ENCODE measurements around the gene CIITA.
"Not testable (repeated sequence)": the region's sequence is repeated elsewhere in the genome, so short reads cannot be mapped to it uniquely, and the experiment has no call there.

Gene CIITA

DNA sequence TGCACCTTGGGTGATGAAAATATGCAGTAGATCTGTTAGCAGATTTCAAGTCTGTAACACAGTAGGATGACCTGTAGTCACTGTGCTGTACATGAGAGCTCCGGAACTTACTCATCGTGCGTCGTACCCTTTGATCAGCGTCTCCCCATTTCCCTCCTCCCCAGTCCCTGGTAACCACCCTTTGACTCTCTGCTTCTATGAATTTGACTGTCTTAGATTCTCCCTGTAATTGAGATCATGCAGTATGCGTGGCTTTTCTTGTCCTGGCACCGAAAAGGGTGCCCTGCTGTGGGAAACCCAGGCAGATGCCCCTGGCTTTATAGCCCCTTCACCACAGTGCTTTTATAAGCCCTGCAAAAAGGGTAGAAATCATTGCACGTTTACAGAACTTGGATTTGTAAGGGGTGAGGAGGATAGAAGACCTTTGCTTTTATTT, 87.9 kb downstream of the CIITA start:
- no peak for DNase-seq

DNA sequence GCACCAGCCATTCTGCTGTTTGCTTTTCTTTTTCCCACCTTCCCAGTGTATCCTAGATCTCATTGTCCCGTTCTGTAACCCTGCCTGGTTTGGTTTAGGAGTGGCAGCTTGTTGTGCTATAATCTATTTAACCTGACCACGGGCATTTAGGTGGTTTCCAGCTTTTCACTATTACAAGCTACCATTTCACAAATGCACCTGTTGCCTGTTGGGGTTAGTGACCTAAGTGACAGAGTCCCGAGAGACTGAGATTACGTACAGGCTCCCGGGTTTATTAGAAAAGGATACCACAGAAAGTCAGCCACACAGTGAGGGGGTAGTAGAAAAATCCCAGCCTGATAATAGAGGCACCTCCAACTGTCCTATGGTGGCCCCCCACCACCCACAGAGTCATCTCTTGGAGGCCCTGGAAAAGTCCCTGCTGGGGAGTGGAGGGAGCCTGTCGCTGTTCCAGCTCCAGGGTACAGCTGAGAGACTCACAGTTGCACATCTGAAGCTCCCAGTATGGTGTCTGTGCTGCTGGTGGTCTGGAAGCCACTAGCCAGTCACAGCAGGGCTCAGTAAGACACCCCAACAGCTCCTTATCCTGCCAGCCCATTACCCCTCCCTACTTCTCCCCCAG, 88.5 kb downstream of the CIITA start:
- no peak for DNase-seq

DNA sequence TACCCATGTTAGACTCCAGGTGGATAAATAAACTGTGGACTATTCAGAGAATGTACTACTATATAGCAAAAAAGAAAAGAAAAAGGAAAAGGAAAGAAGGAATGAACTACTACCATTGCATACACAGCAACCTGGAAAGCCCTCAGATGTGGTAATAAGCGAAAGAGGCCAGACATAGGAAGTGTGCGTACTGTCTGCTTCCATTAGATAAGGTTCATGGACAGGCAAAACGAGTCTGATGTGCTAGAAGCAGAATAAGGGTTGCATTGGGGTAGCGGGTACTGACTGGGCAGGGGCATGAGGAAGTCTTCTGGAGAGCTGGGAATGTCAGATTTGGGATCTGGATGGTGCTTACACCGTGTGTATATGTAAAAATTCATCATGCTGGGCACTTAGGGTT, 89.1 kb downstream of the CIITA start:
- no peak for DNase-seq

DNA sequence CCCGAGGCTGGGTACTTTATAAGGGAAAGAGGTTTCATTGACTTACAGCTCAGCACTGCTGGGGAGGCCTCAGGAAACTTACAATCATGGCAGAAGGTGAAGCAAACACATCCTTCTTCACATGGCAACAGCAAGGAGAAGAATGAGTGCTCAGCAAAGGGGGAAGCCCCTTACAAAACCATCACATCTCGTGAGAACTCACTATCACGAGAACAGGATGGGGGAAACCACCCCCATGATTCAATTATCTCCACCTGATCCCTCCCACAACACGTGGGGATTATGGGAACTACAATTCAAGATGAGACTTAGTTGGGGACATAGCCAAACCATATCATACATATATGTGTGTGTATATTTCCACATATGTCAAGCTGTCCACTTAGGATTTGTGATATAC, 89.6 kb downstream of the CIITA start:
- not testable (repeated sequence) for DNase-seq

DNA sequence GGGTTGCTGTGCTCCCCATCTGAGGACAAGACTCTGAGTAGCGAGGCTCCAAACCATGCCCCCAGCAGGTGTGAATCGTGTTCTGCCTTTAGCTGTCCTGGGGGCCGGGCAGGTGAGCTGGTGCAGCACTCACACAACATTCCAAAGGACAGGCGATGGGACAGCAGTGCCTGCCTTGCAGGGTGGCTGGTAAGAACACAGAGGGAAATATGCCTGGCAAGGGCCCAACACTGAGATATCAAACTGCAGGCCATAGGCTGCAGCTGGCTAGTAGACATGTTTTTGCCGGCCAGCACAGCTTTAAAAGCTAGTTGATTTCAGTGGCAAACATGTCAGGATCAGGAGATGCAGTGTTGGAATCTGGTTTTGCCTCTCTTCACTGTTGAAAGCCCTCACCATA, 91.0 kb downstream of the CIITA start:
- no peak for DNase-seq

DNA sequence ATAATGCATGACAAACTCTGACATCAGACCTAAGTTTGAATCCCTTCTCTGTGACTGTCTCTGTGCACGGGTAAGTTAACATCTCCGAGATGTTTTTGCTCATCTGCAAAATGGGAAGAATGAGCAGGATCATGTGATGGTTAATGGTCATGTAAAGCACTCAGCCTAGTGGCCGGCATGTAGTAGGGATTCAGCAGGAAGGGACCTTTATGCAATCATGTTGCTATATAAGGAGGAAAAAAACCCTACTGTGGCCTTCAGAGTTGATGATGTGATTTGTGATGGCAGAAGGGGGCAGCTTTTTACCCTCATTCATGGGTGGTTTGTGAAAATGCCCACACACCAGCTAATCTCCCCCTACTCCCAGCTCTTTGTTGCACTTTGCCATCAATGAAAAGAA, 91.5 kb downstream of the CIITA start:
- DNase-seq: no peak

DNA sequence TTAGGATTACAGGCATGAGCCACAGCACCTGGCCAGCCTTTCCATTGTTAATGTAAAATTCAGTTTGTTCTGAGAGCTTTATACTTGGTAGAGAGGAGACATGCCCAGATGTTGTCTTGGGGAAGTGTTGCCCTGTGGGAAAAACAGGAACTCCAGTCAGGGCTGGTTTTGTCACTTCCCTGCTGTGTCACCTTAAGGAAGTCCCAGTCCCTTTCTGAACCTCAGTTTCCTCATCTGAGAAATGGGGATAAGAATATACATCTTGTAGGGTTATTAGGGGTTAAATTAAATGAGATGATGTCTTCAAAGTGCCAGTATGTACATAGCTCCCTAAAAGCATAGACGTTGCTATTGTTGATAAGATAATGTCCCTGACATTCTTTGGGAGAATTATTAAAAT, 92.6 kb downstream of the CIITA start:
- DNase-seq: no peak

DNA sequence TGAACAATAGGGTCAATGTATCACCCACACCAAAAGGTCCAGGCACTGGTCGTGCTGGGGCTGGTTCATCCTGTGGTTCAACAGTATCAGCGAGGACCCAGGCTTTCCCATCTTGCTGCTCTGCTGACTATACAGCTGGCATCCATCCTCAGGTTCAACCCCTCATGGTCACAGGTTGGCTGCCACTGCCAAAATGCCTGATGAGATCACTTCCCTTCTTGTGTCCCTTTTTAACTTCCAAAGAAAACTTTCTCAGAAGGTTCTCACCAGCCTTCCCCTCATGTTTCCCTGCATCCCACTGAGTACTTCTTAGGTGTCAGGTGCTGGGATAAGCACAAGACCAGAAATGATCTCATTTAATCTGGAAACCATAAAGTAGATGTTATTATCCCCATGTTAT, 93.1 kb downstream of the CIITA start:
- no peak for DNase-seq

DNA sequence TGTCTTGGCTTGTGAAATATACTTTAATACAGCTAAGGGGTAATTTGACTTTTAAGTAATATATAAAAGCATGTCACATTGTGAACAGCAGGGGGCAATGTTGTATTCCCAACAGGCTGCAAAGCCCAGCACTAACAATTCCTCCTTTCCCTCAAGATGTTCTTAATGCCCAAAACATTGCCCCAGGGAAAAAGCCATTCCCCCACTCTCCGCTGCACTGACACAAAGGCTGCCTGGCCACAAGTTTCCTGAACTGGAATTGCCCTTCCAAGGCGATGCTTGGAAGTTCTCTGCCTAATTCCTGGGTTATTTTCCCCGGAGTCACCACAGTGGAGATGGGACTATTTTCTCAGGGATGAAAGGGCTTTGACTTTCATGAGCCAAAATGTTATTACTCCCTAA, 94.6 kb downstream of the CIITA start:
- DNase-seq: peak; percentile 20

DNA sequence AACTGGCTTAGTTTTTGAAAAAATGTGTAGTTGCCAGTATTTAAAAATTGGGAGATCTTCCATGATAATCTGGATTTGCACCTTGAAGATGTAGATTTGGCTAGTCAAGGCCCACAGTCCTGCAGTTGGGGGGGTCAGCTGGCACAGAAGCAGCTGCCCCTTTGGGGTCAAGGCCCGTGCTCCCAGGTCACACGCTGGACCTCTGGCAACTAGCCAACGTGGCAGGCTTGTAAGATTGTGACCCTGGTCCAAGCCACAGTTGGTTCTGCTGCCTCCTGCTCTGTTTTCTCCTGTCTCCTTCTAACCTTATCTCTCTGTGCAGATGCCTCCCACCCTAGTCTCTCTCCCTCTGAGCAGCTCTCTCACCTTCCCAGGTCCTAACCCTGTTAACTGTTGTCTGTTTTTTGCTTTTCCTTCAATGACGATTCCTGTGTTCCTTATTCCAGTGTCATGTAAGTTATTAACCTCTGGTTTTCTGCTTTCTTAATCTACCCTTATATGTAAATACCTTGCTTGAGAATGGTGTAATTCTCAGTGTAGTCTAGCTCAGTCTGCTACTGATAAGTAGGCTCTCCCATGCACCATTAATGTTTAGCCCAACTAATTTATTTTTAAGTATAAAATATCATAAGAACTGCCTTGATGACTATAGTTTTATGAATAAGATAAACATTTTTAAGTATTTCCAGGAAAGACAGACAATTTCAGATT, 95.3 kb downstream of the CIITA start:
- no peak for DNase-seq

DNA sequence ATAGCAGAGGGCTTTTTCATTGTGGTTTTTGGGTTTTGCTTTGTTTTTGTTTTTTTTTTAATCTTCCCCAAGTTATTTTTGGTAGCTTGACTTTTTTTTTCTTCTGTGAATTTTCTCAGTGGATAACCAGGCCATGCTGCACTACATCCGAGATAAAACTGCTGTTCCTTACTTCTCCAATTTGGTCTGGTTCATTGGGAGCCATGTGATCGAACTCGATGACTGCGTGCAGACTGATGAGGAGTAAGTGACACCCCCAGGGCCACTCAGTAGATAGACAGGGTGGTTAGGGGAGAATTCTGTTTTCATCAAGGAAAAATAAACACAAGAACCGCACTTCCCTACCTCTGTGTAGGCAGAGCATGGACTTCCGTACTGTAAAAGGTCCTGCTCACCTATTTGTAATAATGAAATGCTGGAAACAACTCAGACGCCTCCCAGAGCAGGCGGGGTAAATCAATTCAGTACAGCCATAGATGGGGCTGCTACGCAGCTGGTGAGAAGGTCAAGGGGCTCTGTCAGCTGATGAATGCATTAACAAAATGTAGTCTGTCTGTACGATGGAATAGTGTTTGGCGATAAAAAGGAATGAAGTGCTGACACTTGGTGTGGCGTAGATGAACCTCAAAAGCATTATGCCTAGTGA, 95.9 kb downstream of the CIITA start:
- DNase-seq: no peak

DNA sequence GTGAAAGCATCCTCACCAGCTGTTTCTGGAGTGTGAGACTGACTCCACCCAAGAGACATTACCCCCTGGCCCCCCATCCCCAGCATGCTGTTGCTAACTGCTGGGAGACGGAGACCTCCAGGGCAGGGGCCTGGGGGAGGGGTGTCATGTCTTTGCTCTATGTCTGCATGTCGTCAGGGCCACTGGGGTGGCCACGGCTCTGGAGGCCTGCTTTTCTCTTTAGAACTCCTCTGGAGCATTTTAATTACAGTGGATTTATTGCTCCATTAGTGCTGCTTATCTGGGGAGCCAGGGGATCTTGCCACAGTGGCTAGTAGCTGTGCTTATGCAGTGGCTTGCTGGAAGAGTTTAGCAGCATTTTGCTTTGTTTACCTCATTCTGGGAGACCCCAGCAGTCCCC, 99.6 kb downstream of the CIITA start:
- no peak for DNase-seq

DNA sequence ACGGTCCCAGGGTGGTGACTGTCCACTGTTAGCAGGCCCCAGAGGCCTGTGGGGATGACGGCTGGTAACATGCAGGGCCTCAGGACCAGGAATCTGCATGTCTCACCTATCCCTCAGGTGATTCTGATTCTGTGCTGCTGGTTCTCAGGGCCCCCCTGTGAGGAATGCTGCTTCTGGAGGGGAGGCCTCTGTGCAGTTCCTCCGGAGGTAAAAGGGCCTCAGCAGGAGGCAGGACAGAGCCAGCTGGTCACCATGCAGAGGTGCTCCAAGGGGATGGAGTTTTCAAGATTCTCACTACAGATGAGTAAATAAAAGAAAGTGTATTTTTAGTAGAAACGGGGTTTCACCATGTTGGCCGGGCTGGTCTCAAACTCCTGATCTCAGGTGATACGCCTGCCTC, 101.1 kb downstream of the CIITA start:
- no peak for DNase-seq

DNA sequence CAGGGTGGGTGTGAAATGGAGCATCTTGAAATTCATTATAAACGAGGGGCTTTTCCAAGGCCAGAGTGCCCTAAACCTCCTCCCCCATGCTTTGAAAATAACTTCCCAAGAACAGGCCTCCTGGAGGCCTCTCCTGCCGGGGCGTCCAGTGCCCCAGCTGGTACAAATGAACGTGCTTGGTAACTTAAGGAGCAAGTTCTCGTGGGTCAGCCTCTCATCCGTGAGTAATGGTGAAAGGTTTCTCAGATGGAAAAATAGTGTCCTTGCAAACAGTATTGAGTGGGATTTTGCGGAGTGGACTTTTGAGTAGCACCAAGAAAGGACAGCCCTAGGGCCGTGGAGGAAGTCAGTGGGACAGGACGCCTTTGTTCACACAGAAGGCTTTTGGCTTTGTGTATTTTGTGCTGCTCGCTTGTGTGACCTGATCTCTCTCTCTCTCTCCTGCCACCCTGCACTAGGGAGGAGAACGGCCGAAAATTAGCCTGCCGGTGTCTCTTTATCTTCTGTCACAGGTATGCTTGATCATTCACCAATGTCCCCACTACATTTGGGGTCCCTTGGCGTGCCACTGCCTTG, 102.0 kb downstream of the CIITA start:
- DNase-seq: no peak

DNA sequence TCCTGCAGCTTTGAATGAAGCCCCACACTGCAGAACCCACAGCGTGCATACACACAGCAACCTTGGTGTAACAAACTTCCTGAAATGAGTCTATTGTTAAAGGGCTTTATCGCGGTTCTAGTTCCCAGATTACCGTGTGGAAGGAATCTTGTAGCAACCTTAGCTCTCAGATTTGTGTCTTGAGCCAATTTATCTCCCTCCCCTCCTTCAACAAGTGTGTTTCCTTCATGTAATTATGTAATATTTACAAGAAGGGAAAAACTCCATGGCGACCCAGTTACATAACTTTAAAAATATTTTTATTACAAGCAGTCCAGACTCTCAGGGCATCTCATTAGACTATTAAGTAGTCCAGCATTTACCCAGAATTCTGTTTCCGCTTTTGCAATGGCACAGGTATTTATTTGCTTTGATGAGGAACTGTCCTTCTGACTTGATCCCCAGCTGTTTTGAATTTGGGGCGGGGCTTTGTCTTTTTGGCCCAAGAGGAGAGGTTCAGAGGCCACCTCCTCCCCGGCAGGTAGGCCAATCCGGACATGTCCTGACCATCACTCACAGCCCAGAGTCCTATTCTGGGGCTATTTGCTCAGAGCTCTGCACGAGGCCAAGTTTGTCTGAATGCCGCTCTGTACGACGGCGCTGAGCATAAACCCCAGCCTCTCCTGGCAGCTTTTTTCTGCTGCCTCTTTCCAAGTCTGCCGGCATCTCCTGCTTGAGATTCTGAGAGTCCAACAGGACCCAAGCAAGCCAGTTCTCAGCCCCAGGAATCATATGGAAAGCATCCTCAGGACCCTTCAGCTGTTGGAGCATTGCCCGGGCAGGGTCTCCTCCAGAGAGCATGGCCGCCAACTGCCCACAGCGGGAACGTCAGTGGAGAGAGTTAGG, 103.0 kb downstream of the CIITA start:
- DNase-seq: no peak

DNA sequence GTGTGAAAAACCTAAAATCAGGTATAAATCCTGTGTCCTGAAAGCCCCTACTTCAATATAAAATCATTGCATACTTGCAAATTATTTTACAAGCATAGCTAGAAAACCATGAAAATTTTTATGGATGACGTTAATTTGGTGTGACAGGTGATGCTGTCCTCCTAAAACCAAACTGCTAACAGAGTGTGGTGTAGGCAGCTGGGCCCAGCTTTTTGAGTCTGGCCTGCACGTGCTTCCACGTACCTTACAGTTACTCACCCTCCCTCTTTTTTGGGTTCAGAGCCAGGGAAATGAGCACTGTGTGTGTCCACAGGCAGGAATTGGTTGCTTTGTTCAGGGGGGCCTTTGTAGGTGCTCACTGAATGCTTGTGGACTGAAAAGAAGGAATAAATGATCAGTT, 103.8 kb downstream of the CIITA start:
- DNase-seq: no peak

DNA sequence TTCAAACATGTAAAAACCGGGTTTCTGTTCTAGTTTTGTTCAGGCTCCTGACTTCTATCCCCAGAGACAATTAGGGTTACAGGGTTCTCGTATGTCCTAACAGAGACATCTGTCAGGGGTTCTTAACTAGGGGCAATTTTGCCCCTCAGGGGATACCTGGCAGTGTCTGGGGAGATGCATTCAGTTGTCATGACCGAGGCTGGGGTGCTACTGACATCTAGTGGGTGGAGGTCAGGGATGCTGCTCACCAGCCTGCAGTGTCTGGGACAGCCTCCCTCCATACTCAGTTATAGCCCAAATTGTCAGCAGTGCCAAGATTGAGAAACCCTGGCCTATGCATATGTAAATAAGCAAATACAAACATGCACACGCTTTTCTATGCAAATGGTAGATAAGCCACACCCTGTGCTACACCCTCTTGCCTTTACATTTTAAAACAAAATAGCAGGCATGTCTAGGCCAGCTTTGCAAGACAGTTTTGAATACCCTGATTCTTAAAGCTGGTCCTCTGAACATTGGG, 104.8 kb downstream of the CIITA start:
- DNase-seq: no peak

DNA sequence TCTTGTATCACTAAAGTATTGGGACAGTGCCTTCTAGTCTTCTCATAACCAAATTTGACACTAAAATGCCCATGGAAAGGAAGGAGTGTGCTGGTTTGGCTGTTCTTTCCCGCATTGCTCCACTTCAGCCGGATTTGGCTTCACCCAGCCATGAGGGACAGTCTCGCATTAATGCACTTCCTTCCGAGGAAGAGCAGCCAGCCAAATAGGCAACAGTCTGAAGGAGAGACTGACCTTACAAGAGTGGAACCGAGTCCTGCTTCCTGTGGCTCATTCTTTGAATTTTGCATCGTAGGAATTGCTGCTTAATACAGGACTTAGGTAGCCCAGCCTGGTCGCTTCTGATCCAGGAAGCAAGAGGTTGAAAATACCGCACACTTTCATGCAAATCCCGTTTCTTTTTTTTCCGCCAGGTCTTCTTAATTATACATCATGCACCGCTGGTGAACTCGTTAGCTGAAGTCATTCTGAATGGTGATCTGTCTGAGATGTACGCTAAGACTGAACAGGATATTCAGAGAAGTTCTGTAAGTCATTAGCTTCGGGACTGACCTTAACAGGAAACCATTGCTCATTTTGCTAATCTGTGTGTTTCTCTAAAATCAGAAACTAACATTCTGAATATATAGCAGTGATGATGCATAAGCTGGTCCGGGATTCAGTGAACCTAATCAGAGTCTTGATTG, 105.6 kb downstream of the CIITA start:
- DNase-seq: no peak

DNA sequence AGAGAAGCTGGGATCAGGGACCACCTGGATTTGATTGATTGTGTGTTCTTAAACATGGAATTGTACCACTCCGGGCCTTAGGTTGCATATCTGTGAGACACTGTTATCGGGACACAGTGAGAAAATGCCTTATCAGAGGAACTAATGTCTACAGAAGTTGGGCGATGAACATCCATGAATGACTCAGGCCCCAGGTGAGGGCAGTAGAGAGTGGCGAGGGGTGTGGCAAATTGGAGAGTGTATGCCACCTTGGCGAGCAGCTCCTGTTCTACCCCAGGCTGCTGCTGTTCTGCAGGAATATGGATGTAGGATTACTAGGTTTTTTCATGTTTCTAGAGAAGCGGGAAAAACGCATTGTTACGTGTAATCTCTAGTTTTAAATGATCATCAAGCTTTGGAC, 106.2 kb downstream of the CIITA start:
- no peak for DNase-seq

DNA sequence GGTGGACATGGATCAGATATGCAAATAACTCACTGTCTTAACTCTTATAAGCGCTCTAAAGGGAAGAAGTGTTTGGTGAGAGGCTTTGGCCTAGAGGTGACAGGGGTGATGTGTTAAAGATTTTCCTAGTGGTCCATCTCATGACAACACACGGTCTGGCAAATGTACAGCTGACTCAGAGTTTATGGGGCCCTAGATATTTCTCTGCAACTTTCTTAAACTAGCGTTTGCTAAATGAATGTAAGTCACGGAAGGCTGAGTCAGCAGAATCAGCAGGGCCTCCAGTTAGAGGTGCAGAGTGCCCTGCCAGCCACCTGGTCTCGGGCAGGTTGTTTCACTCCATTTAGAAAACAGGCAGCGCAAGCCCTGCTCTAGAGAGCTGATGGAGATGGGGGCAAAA, 107.5 kb downstream of the CIITA start:
- no peak for DNase-seq
